K562 (cell line): ENCODE results near the gene ATP6V1F. TPM values are rescaled to one million over a fixed set of nuclear protein-coding genes. Genes with fewer than 3 reads are reported as not detected.

ENCODE experiments used
- ARID4B ChIP-seq: sonication (generic); formaldehyde crosslinking; IDR thresholded peaks from 2 replicates; pipeline ENCODE4 v1.8.0; 2022; ENCODE audit warnings: mild to moderate bottlenecking, missing genetic modification reagents
- CBX1 ChIP-seq: sonication (generic); IDR thresholded peaks from 2 replicates; pipeline ENCODE4 v1.6.1; 2016; ENCODE audit warnings: antibody characterized with exemption, low read depth, mild to moderate bottlenecking
- DMBX1 ChIP-seq: fragments of 250-450 bp; sonication (Bioruptor Pico); IDR thresholded peaks from 2 replicates; pipeline ENCODE4 v1.8.0; 2022; ENCODE audit warnings: inconsistent platforms, mild to moderate bottlenecking, moderate library complexity, borderline replicate concordance
- HDGF ChIP-seq: fragments of 450-650 bp; IDR thresholded peaks from 2 replicates; pipeline ENCODE4 v1.6.1; 2016
- HNRNPH1 ChIP-seq: fragments of 200-400 bp; formaldehyde crosslinking; optimal IDR thresholded peaks from 2 replicates; pipeline ENCODE3; 2017; ENCODE audit warnings: low read depth, mild to moderate bottlenecking, low read length, moderate library complexity
- LEF1 ChIP-seq: fragments of 450-650 bp; IDR thresholded peaks from 2 replicates; pipeline ENCODE4 v1.6.1; 2016; ENCODE audit warnings: mild to moderate bottlenecking
- MCM3 ChIP-seq: fragments of 450-650 bp; IDR thresholded peaks from 2 replicates; pipeline ENCODE4 v1.6.1; 2016
- NCOR1 ChIP-seq: fragments of 450-650 bp; IDR thresholded peaks from 2 replicates; pipeline ENCODE4 v1.6.1; 2016; ENCODE audit warnings: mild to moderate bottlenecking, moderate library complexity
- NFIC ChIP-seq: fragments of 450-650 bp; IDR thresholded peaks from 2 replicates; pipeline ENCODE4 v1.6.1; 2017; ENCODE audit warnings: mild to moderate bottlenecking, inconsistent platforms
- PATZ1 ChIP-seq: fragments of 250-450 bp; sonication (Bioruptor Pico); IDR thresholded peaks from 2 replicates; pipeline ENCODE4 v1.5.0; 2020; ENCODE audit warnings: mild to moderate bottlenecking, borderline replicate concordance
- PTRF ChIP-seq: fragments of 450-650 bp; IDR thresholded peaks from 2 replicates; pipeline ENCODE4 v1.6.1; 2016; ENCODE audit warnings: mild to moderate bottlenecking, missing genetic modification characterization, missing compliant biosample characterization
- SMAD4 ChIP-seq: fragments of 250-450 bp; sonication (Bioruptor Pico); conservative IDR thresholded peaks from 2 replicates; pipeline ENCODE4 v1.8.0; 2021; ENCODE audit warnings: inconsistent platforms, mild to moderate bottlenecking, moderate library complexity
- TFE3 ChIP-seq: fragments of 450-650 bp; formaldehyde crosslinking; IDR thresholded peaks from 2 replicates; pipeline ENCODE4 v1.4.0; 2020; ENCODE audit warnings: mild to moderate bottlenecking, mixed read lengths
- ZC3H11A ChIP-seq: IDR thresholded peaks from 2 replicates; pipeline ENCODE4 v1.6.1; 2012; ENCODE audit warnings: low read depth, low read length, improper control_type of control experiment
- ZNF146 ChIP-seq: IDR thresholded peaks from one replicate; pipeline ENCODE4 v1.6.1; 2018; ENCODE audit warnings: missing compliant biosample characterization; ENCODE audit not compliant: unreplicated experiment
- ZNF253 ChIP-seq: fragments of 250-450 bp; sonication (Bioruptor Pico); conservative IDR thresholded peaks from 2 replicates; pipeline ENCODE4 v1.6.1; 2021; ENCODE audit warnings: mild to moderate bottlenecking
- ZNF277 ChIP-seq: fragments of 250-450 bp; sonication (Bioruptor Pico); IDR thresholded peaks from 2 replicates; pipeline ENCODE4 v1.8.0; 2022; ENCODE audit warnings: inconsistent platforms, mild to moderate bottlenecking, moderate library complexity, borderline replicate concordance
- ZNF707 ChIP-seq: fragments of 250-450 bp; sonication (Bioruptor Pico); conservative IDR thresholded peaks from 2 replicates; pipeline ENCODE4 v1.8.0; 2022; ENCODE audit warnings: inconsistent platforms, mild to moderate bottlenecking, moderate library complexity
- polyA plus RNA-seq, 8 experiments: library from polyadenylated mRNA; depleted of rRNA in 4 of 8; stranded (reverse) in 5 of 8; unstranded in 3 of 8; fragments of >200 nt; fragmentation: Nextera tagmentation in 2 of 8; fragmentation: Illumina TruSeq in 1 of 8; extraction: Ambion mirVana in 2 of 8; extraction: Trizol in 1 of 8; gene quantifications; 2 replicates each; pipeline versions ENCODE4 v1.2.1 to v1.2.3, GENCODE V29; 2011 to 2014; ENCODE audit warnings: inconsistent platforms in 1 of 8, missing spikeins in 1 of 8
- total RNA-seq, 7 experiments: library from RNA; depleted of rRNA in 6 of 7; stranded (reverse); fragments of >200 nt in 6 of 7; fragmentation: Illumina TruSeq in 2 of 7; extraction: Trizol in 2 of 7; gene quantifications; 2 replicates each; pipeline versions ENCODE4 v1.2.1 to v1.2.3, GENCODE V29; 2011 to 2021; ENCODE audit warnings: low replicate concordance in 1 of 7

ATP6V1F gene
- total and polyA plus RNA-seq, 9 of the 15 experiments (the other 6 are each of a cell fraction or from before 2014, with no cell fraction given), result 206 to 1,123 (median 542) TPM

- TF ChIP-seq ZNF277 (CRISPR knock-in tag) (no peak), ZNF253 (CRISPR knock-in tag) (no peak), DMBX1 (CRISPR knock-in tag) (no peak), TFE3 (CRISPR knock-in tag) (no peak), PATZ1 (CRISPR knock-in tag) (no peak), NFIC (no peak; the same call in 1 of the 2 replicates), ZC3H11A (no peak), ARID4B (peak; percentile 19; the same call in 1 of the 2 replicates), MCM3 (no peak), CBX1 (peak; percentile 41; the same call in 1 of the 2 replicates), HDGF (no peak; the same call in 1 of the 2 replicates), PTRF (tag) (no peak), SMAD4 (CRISPR knock-in tag) (peak; percentile 24; the same call in 1 of the 2 replicates), NCOR1 (no peak), ZNF707 (CRISPR knock-in tag) (no peak), ZNF146 (CRISPR knock-in tag) (no peak), HNRNPH1 (no peak), LEF1 (no peak)
Measured at GRCh38 chr7:128862571-128863432, at the start of gene ATP6V1F (continued).
